Measurements from ENCODE around the gene TTLL9. TPM values are rescaled to one million over a fixed set of nuclear protein-coding genes. Genes with fewer than 3 reads are reported as not detected.
A peak's percentile ranks its signal among the peaks of the same experiment; 100 is the strongest.

TTLL9 gene
- total RNA-seq, 1 donor from 2014 or later, result 2.4 TPM

DNA sequence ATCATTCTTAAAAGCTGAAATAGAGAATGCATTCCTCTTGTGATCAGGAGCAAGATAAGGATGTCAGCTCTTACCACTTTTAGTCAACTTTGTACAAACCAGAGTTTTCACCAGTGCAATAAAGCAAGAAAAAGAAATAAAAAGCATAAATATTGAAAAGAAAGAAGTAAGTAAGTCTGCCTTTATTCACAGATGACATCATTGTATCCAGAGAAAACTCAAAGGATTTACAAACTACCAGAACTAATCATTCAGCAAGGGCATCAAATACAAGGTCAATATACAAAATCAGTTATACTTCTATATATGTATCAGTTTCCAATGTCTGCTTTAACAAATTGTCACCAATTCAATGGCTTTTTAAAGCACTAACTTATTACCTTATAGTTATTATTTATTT, 13.4 kb downstream of the TTLL9 start:
- no peak for DNase-seq (ENCODE audit: low spot score, unreplicated experiment)
- TF ChIP-seq CTCF (IDR thresholded peaks at IDR 0.05; ENCODE audit: unreplicated experiment), result no peak
- H3K27ac Mint-ChIP-seq, result no peak overlapping the region
- no peaks in the 10 kb centered on the region for H3K36me3 Mint-ChIP-seq (ENCODE audit: insufficient read depth)
- no peak overlapping the region for H3K4me3 Mint-ChIP-seq (ENCODE audit: low read depth)
- peaks cover 7% of the 10 kb centered on the region for H3K4me1 Mint-ChIP-seq (ENCODE audit: low read depth)
- no peaks in the 10 kb centered on the region for H3K9me3 Mint-ChIP-seq (ENCODE audit: low read depth)
- peaks cover 6% of the 10 kb centered on the region for H3K27me3 Mint-ChIP-seq

DNA sequence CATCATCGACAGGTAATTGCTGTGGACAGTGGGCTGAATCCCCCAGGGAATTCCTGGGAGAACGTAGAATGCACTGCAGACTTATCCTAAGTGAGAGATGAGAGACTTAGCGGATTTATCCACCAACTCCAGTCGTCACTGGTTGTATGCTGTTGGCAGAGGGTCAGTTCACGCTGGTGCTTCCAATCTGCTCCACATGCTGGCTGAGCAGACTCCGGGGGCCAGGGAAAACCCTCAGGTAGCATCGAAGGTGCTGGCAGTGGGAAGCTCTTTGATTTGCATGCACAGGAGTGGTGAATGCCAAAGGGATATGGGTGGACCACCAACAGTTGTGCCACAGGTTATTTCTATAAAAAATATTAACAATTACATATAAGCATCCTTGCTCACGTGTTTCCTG, 20.2 kb downstream of the TTLL9 start:
- Mint-ChIP-seq H3K27ac (no peak overlapping the region), H3K36me3 (ENCODE audit: insufficient read depth) (no peaks in the 10 kb centered on the region), H3K27me3 (peaks cover 6% of the 10 kb centered on the region), H3K4me1 (ENCODE audit: low read depth) (no peaks in the 10 kb centered on the region), H3K4me3 (ENCODE audit: low read depth) (no peak overlapping the region), H3K9me3 (ENCODE audit: low read depth) (no peaks in the 10 kb centered on the region)
- TF ChIP-seq CTCF (IDR thresholded peaks at IDR 0.05; ENCODE audit: unreplicated experiment), result no peak
- no peak for DNase-seq (ENCODE audit: low spot score, unreplicated experiment)

DNA sequence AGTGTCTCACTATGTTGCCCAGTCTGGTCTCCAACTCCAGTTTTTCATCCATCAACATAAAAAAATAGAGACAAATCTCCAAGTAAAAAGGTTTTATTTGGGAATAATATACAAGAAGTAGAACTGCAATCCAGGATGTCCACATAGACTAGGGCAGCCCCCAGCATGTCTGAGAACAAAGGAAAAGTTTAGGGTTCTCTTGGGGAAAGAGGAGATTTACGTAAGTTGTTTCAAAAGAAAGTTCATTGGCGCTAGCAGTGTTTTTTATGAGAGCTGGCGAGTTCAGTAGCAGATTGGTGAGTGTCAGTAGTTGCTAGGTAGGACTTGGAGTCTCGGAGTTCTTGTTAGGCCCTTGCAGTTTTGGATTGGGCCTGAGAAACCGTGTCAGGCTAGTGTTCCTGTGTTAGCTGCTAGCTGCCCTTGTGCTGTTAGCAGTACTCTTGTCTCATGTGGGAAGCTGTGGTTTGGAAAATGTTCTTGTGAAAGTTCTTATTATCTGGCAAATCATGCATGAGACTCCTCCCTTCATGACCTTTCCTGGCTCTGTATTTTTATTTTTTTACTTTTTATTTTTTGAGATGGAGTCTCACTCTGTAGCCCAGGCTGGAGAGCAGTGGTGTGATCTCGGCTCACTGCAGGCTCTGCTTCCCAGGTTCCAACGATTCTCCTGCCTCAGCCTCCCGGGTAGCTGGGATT, 24.7 kb downstream of the TTLL9 start:
- DNase-seq (ENCODE audit: low spot score, unreplicated experiment), result no peak
- Mint-ChIP-seq H3K27me3 (peaks cover 3% of the 10 kb centered on the region), H3K4me1 (ENCODE audit: low read depth) (peaks cover 6% of the 10 kb centered on the region), H3K27ac (no peak overlapping the region), H3K36me3 (ENCODE audit: insufficient read depth) (no peaks in the 10 kb centered on the region), H3K4me3 (ENCODE audit: low read depth) (no peak overlapping the region), H3K9me3 (ENCODE audit: low read depth) (no peaks in the 10 kb centered on the region)
- no peak for TF ChIP-seq CTCF (IDR thresholded peaks at IDR 0.05; ENCODE audit: unreplicated experiment)

GRCh38 chr20:31896049-31896448, 25.6 kb downstream of the TTLL9 start:
- no peaks in the 10 kb centered on the region for H3K9me3 Mint-ChIP-seq (ENCODE audit: low read depth)
- H3K4me3 Mint-ChIP-seq (ENCODE audit: low read depth), result no peak overlapping the region
- H3K4me1 Mint-ChIP-seq (ENCODE audit: low read depth), result peaks cover 6% of the 10 kb centered on the region
- no peak for TF ChIP-seq CTCF (IDR thresholded peaks at IDR 0.05; ENCODE audit: unreplicated experiment)
- no peak overlapping the region for H3K27ac Mint-ChIP-seq
- H3K36me3 Mint-ChIP-seq (ENCODE audit: insufficient read depth), result no peaks in the 10 kb centered on the region
- H3K27me3 Mint-ChIP-seq, result no peaks in the 10 kb centered on the region
- no peak for DNase-seq (ENCODE audit: low spot score, unreplicated experiment)

DNA sequence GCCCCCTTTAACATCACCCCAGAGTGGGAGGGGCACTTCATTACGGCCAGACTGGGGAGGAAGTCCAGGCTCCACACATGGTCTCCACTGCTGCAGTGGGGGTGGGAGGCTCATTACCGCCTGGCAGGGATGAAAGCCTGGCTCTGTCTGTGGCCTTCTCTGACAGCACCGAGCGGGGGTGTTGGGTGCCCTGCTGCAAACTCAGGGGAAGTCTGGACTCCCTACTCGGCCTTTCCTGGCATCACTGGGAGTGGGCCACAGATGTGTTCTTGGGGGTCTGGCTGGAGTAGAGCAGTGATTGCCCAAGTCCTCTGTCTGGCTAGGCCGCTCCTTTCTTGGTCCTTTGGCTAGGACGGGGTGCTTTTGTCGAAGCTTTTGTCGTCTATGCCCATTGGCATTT, 27.1 kb downstream of the TTLL9 start:
- H3K27ac Mint-ChIP-seq, result peak overlapping the region; percentile 33

More for the DNA sequence above, 27.1 kb downstream of the TTLL9 start:
- no peak for TF ChIP-seq CTCF (IDR thresholded peaks at IDR 0.05; ENCODE audit: unreplicated experiment)
- H3K27me3 Mint-ChIP-seq, result no peaks in the 10 kb centered on the region
- H3K9me3 Mint-ChIP-seq (ENCODE audit: low read depth), result no peaks in the 10 kb centered on the region
- peaks cover 6% of the 10 kb centered on the region for H3K4me1 Mint-ChIP-seq (ENCODE audit: low read depth)
- H3K36me3 Mint-ChIP-seq (ENCODE audit: insufficient read depth), result no peaks in the 10 kb centered on the region
- H3K4me3 Mint-ChIP-seq (ENCODE audit: low read depth), result no peak overlapping the region
- no peak for DNase-seq (ENCODE audit: low spot score, unreplicated experiment)
